ENCODE measurements around the gene C4orf50.

C4orf50 gene

DNA sequence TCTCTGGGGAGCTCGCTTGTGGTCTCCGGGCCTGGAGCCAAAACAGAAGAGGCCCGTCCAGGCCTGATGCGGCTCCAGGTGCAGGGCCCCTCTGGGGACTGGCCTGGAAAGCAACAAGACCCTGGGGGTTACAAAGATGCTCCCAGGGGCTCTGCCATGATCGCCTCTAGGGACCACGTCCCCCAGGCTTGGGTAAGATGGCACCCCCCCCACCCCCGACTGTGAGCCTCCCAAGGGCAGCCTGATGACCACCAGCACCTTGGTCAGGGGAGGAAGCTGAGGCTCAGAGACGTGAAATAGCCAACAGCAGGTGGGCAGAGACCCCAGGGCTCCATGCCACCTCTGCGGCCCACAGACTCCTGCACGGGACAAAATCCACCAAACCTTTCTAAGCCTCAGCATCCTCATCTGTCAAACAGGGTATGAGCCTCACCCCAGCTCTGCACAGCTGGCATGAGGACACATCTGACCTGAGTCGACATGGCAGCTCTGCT, 25.4 kb downstream of the C4orf50 start:
- H3K9me3 ChIP-seq (replicated peaks; ENCODE audit: insufficient read depth, low read length) = no peaks in the 10 kb centered on the region
- H3K4me3 ChIP-seq (ENCODE audit: low read length) = no peak overlapping the region
- no peak overlapping the region for H3K9ac ChIP-seq (ENCODE audit: low read length)
- DNase-seq = no peak
- H3K36me3 ChIP-seq (replicated peaks; ENCODE audit: insufficient read depth, low read length) = no peaks in the 10 kb centered on the region
- H2AFZ ChIP-seq (ENCODE audit: low read length) = no peak overlapping the region
- no peak overlapping the region for H3K4me2 ChIP-seq (ENCODE audit: low read depth, low read length)
- H3K9me2 ChIP-seq (replicated peaks; ENCODE audit: insufficient read depth, low read length) = no peaks in the 10 kb centered on the region
- no peaks in the 10 kb centered on the region for H4K20me1 ChIP-seq (ENCODE audit: insufficient read depth, low read length)
- H3F3A ChIP-seq (ENCODE audit: insufficient read depth, low read length) = 0 out of 2 replicates have a peak, but pooled peaks cover 4% of the 10 kb centered on the region
- TF ChIP-seq CTCF (IDR thresholded peaks at IDR 0.05; ENCODE audit: low read length) (no peak), EZH2 (optimal IDR thresholded peaks at IDR 0.05; ENCODE audit: low read depth, low read length) (no peak), EZH2phosphoT487 (IDR thresholded peaks at IDR 0.05; ENCODE audit: low read length) (no peak)
- H3K4me1 ChIP-seq (ENCODE audit: low read length) = peaks cover 9% of the 10 kb centered on the region
- no peaks in the 10 kb centered on the region for H3K27me3 ChIP-seq (replicated peaks; ENCODE audit: insufficient read depth, low read length)
- no peaks in the 10 kb centered on the region for H3K79me2 ChIP-seq (ENCODE audit: low read length)
- no peak overlapping the region for H3K27ac ChIP-seq (ENCODE audit: low read length)

GRCh38 chr4:5992171-5992827, 25.9 kb downstream of the C4orf50 start:
- H3F3A ChIP-seq (ENCODE audit: insufficient read depth, low read length) = 0 out of 2 replicates have a peak, but pooled peaks cover 7% of the 10 kb centered on the region
- no peaks in the 10 kb centered on the region for H3K36me3 ChIP-seq (replicated peaks; ENCODE audit: insufficient read depth, low read length)
- no peak overlapping the region for H3K4me2 ChIP-seq (ENCODE audit: low read depth, low read length)
- no peaks in the 10 kb centered on the region for H3K79me2 ChIP-seq (ENCODE audit: low read length)
- H3K4me3 ChIP-seq (ENCODE audit: low read length) = no peak overlapping the region
- peaks cover 12% of the 10 kb centered on the region for H3K4me1 ChIP-seq (ENCODE audit: low read length)
- TF ChIP-seq EZH2 (optimal IDR thresholded peaks at IDR 0.05; ENCODE audit: low read depth, low read length) = no peak
- no peak for TF ChIP-seq EZH2phosphoT487 (IDR thresholded peaks at IDR 0.05; ENCODE audit: low read length)
- TF ChIP-seq CTCF (IDR thresholded peaks at IDR 0.05; ENCODE audit: low read length) = no peak
- H3K9me3 ChIP-seq (replicated peaks; ENCODE audit: insufficient read depth, low read length) = no peaks in the 10 kb centered on the region
- H4K20me1 ChIP-seq (ENCODE audit: insufficient read depth, low read length) = no peaks in the 10 kb centered on the region
- H2AFZ ChIP-seq (ENCODE audit: low read length) = no peak overlapping the region
- H3K9ac ChIP-seq (ENCODE audit: low read length) = no peak overlapping the region
- H3K9me2 ChIP-seq (replicated peaks; ENCODE audit: insufficient read depth, low read length) = no peaks in the 10 kb centered on the region
- H3K27me3 ChIP-seq (replicated peaks; ENCODE audit: insufficient read depth, low read length) = no peaks in the 10 kb centered on the region
- no peak for DNase-seq
- no peak overlapping the region for H3K27ac ChIP-seq (ENCODE audit: low read length)

DNA sequence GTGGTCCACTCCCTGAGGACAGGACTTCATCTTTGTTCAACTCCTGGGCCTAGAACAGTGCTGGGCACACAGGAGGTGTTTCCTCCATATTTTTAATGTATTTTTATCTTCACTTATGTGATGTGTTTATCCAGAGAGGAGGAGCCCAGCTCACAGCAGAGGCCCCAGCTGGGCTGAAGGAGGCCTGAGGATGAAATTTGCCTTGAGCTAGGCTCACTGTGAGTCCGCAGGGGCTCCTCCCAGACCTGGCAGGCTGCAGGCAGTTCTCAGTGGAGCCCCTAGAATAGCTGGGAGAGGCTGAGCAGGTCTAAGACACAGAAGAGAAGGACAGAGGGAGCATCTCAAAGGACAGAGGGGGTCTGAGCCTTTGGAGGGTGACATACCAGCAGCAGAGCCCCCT, 26.8 kb downstream of the C4orf50 start:
- no peak overlapping the region for H3K4me2 ChIP-seq (ENCODE audit: low read depth, low read length)
- H3K9ac ChIP-seq (ENCODE audit: low read length) = no peak overlapping the region
- H3K79me2 ChIP-seq (ENCODE audit: low read length) = no peaks in the 10 kb centered on the region
- no peak overlapping the region for H2AFZ ChIP-seq (ENCODE audit: low read length)
- no peak overlapping the region for H3K27ac ChIP-seq (ENCODE audit: low read length)
- no peaks in the 10 kb centered on the region for H3K9me2 ChIP-seq (replicated peaks; ENCODE audit: insufficient read depth, low read length)
- TF ChIP-seq EZH2 (optimal IDR thresholded peaks at IDR 0.05; ENCODE audit: low read depth, low read length) (no peak), EZH2phosphoT487 (IDR thresholded peaks at IDR 0.05; ENCODE audit: low read length) (no peak), CTCF (IDR thresholded peaks at IDR 0.05; ENCODE audit: low read length) (no peak)
- no peak for DNase-seq
- no peak overlapping the region for H3K4me3 ChIP-seq (ENCODE audit: low read length)
- 0 out of 2 replicates have a peak, but pooled peaks cover 7% of the 10 kb centered on the region for H3F3A ChIP-seq (ENCODE audit: insufficient read depth, low read length)
- H3K4me1 ChIP-seq (ENCODE audit: low read length) = peaks cover 7% of the 10 kb centered on the region
- H3K9me3 ChIP-seq (replicated peaks; ENCODE audit: insufficient read depth, low read length) = no peaks in the 10 kb centered on the region
- no peaks in the 10 kb centered on the region for H3K36me3 ChIP-seq (replicated peaks; ENCODE audit: insufficient read depth, low read length)
- H4K20me1 ChIP-seq (ENCODE audit: insufficient read depth, low read length) = no peaks in the 10 kb centered on the region
- H3K27me3 ChIP-seq (replicated peaks; ENCODE audit: insufficient read depth, low read length) = no peaks in the 10 kb centered on the region
